Activated CD4-positive, alpha-beta T cell treated with anti-CD3 and anti-CD28 coated beads for 4 hours (primary cell): ENCODE data around the gene INTU.
"Not testable (repeated sequence)": the region's sequence is repeated elsewhere in the genome, so short reads cannot be mapped to it uniquely, and the experiment has no call there.

Experiments
- DNase-seq, 2 donors: peaks; one replicate each; pipeline ENCODE4 v3.0.0-alpha.2; 2020

Gene INTU

DNA sequence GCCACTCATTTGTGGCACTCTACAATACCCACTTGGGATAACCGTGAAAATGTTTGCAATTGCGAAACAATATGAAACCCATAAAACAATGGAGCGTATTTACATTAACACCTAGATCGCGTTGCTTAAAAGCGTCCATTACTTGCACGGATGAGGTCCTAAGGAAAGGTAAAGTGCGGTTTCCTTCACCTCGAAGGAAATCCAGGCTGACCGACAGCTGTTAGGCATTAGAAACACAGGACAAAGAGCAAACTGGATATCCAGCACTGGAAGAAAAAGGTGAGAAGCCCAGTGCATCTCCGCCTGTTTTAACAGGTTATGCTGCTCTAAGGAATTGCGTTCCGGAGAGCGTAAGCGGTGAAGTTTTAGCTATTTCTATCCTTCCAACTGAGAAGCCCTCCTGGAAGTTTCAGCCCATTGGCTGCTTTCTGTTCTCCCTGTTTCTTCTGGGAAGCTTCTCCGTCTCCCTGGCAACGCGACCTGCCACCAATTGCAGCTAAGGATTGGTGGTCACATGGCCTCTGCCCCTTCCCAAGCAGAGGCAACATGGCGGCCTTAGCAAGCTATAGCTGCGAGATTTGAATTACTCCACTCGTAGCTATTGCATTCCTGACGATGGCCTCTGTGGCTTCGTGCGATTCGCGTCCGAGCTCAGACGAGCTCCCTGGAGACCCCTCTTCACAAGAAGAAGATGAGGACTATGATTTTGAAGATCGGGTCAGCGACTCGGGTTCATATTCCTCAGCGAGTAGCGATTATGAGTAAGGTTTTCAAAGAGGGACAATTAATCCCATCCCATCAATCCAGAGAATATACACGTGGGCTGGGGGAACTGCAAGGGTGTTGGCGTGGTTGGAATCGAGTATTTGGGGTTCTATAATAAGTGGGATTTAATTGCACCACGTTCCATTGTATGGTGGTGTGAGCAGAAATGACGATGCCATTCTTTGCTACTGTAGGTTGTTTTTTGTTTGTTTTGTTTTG, at the start of gene INTU:
TSS of gene INTU (plus strand) at position 538 of the 984 bp plus-strand sequence. CDS start at position 616, 78 bp downstream.
- no peak for DNase-seq

DNA sequence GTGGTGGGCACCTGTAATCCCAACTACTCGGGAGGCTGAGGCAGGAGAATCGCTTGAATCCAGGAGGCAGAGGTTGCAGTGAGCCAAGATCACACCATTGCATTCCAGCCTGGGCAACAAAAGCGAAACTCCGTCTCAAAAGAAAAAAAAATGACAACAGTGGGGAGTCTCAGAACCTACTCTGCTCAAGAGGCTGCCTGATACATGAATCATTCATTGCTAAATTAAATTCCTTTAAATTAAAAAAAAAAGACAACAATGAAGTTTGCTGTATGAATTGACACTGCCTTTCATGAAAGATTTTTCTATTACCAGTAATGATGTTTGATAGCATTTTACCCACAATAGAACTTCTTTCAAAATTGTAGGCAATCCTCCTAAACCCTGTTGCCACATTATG, 46.3 kb upstream of the INTU start:
- DNase-seq: not testable (repeated sequence)

DNA sequence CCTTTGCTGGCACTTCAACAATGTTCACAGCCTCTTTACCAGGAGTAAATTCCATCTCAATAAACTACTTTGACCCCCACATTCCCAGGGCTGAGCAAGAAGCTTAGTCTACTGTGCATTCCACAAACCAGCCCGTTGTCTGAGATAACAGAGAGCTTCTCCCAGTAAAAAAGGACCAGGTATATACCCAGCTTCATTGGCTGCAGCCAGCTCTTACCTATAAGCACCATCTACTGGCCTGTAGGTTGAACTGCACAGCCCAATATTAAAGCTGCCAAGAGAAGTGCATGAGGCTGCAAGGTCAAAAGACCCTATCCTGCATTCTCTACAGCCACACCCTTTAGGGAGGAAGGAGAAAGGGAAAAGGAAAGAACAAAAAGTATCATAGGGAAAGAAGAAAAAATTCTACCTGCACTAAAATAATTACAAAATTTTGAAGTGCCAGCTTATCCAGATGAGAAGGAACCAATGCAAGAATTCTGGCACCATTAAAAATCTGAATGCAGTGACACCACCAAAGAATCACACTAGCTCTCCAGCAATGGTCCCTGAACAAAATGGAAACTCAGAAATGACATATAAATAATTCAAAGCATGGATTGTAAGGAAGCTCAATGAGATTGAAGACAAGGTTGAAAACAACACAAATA, 45.7 kb upstream of the INTU start:
- no peak for DNase-seq

DNA sequence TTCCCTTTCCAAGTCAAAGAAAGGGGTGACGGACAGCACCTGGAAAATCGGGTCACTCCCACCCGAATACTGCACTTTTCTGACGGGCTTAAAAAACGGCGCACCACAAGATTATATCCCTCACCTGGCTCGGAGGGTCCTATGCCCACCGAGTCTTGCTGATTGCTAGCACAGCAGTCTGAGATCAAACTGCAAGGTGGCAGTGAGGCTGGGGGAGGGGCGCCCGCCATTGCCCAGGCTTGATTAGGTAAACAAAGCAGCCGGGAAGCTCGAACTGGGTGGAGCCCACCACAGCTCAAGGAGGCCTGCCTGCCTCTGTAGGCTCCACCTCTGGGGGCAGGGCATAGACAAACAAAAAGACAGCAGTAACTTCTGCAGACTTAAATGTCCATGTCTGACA, 43.6 kb upstream of the INTU start:
- not testable (repeated sequence) for DNase-seq

DNA sequence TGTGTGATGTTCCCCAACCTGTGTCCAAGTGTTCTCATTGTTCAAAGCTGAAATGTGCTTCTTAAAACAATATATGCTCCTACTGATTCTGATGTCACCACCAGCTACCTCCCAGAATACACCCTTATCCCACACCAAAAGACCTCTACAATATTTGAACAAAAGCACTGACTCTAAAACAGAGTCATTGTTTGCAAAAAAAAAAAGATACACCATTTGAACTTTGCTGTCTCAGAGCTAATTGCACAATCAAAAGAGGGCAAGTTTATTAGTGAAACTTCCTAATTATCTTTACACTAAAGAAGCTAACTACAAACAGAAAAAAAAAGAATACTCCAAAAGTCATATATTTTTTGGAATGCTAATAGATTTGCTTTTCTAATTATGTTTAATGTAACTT, 34.1 kb upstream of the INTU start:
- no peak for DNase-seq

DNA sequence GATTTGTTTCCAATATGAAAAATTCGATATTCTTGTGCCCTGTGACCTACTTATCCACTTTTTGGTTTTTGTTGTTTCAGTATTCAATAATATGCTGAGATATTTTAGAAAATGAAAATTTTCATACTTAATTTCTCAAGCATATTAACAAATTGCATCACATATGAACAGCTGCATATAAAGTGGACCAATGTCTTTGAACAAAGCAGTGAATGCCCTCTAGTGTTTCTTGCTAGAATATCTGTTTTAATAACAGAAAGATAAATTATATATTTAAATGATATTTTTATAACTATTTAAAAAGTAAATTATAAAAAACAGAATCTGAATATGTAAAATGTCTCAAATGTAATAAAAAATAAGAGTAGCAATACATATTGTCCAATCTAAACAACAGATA, 31.7 kb upstream of the INTU start:
- DNase-seq: no peak

DNA sequence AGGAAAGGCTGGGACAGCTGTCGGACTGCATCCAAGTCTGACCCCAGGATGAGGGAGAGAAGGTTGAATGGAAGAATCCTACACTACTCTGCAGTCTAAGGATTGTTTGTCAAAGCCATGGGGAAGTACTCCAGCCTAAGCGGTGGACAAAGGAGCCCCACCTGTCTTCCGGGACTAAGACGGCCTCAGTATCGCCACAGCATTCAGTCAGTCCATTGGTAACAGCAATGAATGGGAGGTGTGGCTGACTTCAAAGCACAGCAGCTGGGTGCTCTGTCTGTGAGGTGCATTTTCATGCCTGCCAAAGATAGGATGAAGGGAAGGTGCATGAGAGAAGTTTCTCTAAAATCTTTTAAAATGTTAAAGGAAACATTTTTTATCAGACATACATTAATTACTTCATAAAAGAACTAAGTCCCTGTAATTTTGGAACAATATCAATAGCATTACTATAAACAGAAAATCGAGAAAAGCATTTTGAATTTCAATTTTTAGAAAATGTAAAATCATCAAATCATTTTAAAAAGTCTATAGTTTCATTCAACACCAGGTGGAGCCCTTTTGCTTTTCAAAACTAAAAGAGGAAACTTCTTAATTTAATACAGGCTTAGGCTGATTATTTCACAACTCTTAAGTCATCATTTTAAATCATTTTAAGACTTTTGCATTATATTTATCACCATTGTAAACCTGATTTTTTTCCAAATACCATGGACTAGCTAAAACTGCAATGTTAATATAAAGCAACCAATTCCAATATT, 27.6 kb upstream of the INTU start:
- DNase-seq: no peak

DNA sequence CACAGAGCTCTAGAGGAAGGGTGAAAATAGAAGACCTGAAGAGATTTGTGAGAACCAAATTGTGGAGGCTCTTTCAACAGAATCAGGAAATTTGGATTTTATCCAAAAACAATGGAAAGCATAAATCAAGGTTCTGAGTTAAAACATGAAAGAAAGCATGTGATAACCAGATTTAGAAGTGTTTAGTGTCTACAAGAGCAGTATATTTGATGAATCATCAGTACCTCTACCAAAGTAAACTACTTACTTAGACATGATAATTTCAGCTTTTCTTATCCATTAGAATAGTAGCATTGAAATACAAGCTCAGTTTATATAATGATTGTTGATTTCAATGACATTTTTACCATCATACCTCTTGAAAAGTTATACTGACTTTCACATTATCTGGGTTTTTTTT, 25.9 kb upstream of the INTU start:
- DNase-seq: no peak

DNA sequence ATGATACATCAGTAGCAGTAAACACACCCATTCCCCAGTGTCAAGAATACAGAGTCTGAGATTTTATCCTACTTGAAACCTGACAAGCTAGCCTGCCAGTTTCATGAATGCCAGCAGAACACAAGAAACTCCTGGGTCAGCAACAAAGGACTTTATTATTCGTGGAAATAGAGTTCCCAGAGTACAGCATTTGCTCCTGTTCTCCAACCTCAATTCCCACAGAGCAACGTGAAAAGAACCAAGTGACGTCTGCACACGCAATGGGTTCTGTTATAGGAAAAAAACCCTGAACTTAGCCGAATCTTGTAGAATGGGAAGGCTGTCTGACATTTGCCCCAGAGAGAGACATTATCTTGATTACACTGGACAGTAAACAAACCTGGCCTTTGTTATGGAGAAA, 23.3 kb upstream of the INTU start:
- no peak for DNase-seq

DNA sequence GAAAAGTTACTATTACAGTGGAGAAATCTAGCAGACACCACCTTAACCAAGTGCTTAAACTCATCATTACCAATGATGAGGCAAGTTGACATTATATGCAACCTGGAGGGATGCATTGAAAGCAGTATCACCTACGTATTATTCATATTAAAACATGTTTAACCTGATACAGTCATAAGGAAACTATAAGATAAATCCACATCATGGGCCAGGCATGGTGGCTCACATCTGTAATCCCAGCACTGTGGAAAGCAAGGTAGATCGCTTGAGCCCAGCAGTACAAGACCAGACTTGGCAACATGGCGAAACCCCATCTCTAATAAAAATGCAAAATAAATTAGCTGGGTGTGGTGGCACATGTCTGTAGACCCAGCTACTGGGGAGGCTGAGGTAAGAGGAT, 22.3 kb upstream of the INTU start:
- no peak for DNase-seq

DNA sequence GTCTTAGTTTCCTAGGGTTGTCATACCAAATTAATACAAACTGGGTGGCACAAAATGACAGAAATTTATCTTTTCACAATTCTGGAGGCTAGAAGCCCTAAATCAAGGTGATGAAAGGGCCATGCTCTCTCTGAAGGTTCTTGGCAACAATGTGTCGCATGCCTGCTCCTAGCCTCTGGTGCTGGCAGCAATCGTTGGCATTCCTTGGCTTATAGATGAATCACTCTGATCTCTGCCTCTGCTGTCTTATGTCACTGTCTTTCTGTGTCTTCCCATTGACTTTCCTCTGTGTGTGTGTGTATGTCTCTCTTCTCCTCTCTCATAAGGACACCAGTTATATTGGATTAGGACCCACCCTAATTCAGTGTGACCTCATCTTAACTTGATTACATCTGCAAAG, 15.9 kb upstream of the INTU start:
- DNase-seq: no peak

DNA sequence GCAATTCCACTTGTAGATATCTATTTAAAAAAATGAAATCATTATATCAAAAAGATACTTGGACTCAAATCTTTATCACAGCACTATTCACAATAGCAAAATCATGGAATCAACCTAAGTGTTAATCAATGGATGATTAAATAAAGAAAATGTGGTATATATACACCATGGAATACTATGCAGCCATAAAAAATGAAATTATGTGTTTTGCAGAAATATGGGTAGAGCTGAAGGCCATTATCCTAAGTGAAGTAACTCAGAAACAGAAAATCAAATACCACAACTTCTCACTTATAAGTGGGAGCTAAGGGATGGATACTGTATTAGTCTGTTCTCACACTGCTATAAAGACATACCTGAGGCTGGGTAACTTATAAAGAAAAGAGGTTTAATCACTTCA, 14.3 kb upstream of the INTU start:
- DNase-seq: no peak

DNA sequence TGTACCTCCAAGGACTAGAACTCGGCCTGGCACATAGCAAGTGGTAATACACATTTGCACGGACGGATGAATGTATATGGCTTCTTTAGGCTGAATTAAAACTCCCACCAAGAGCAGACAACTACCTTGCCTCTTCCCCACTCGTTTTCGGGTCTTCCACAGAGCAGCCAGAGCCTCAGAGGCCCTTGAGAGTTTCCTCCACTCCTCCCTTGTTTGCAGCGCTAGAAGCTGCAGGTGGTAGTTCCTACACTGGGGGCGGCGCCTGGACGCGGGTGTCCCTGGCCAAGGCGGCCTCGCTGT, 10.2 kb upstream of the INTU start:
- DNase-seq: no peak

DNA sequence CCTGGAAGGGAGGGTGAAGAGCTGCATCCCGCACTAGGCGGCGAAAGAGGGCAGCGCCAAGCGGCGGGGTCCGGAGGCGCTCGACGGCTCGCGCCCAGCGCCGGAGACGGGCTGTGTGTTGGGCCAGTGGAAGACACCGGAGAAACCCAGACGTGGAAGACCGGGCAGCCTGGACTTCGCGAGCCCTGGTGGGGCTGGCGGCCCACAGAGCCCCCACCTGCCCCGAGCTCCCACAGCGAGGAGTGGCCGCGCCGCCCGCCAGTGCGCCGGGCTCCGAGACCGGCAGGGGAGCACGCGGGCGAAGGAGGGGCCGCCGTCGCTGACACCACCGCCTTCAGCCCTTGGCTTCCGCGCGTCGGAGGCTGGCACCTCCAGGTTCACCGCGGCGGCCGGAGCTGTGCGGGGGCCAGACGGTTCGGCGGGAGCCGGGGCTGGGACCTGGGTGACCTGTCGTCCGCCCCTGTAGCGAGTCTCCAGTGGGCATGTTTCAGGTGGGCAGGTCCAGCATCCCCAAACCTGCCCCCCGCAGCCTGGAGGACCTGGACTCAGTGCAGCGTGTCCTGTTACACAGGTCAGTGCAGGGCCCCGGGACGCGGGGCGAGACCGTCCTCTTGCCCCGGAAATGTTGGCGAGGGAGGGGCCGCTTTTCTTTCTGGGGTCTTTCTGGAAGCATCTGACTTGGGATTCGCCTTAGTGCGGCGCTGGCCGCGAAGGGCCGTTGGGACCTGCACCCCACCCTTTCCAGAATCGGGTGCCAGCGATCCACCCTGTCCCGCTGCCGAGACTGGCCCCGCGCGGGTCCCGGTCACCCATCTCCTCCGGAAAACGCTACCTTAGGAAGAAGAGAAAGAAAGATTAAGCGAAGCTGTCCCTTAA, 9.6 kb upstream of the INTU start:
- no peak for DNase-seq

DNA sequence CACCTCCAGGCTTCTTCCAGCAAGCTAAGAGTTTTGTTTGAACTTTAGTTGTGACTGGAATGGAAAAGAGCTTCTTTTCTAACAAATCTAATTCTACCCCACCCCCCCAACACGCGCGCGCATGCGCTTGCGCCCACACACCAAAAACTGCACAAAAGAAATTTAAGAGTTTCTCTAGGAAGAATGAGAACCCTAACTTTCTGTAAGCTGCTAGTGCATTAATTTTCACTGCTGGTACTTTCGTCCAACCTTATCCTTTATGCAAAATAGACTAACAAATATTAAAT, 9.0 kb upstream of the INTU start:
- no peak for DNase-seq

DNA sequence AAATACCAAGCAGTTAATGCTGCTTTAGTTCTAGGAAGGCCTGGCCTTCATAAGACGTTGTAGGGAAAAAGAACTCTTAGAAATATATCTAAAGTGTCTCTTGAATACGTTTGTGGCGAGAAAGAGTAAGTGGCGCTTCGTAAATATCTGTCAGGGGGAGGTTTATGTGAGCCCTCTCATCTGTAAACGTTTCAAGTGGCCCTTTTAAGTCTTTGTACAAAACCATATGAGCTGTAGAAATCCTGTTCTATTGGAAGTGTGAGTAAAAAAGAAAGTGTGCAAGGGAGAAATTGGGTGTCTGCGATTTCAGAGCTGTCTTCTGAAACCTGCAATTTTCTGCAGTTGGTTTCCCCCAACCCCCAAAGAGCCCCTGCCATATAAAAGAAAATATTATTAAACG, 8.6 kb upstream of the INTU start:
- no peak for DNase-seq

DNA sequence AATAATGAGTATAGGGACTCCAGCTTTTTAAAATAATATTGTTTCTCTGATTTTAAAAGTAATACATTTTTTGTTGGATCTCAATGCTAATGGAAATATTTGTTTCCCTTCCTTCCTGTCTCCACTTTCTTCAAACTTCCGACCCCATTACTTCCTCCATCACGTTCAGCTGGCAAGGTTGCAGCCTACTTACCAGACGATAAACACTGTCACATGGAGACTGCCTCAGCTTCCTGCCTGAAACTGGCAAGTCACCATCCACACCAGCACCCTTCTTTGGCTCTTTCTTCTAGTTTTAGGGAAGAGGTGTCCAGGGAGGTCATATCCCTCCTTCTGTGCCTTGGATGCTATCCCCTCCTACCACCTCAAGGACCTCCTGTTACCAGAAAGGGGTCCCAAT, 3.4 kb upstream of the INTU start:
- DNase-seq: no peak

DNA sequence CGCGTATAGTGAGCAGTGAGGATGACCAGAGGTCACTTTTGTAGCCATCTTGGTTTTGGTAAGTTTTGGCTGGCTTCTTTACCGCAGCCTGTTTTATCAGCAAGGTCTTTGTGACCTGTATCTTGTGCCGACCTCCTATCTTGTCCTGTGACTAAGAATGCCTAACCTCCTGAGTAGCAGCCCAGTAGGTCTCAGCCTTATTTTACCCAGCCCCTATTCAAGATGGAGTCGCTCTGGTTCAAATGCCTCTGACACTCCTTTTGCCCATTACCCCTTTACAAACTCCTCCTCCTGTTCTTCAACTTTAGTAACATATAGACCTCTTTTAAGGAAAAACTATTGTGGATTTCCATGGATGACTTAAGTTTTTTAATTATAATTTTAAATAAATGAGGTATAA, 2.6 kb upstream of the INTU start:
- no peak for DNase-seq

DNA sequence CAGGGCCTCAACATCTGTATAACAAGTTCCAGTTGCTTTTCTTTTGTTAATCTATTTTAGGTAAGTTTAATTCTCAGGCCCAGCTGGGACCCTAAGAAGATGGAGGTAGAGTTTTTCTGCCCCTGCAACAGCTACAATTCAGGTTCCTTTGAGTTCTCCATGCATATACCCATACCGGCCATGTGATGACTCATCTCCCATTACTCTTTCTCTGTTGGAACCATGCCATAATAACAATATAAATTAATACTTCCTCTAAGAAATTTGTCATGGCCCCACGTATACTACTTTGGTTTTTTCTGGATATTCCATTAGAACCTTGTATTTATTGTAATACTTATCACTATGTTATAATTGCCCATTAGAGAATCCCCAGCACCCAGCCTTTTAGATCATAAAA, 1.3 kb upstream of the INTU start:
- no peak for DNase-seq

DNA sequence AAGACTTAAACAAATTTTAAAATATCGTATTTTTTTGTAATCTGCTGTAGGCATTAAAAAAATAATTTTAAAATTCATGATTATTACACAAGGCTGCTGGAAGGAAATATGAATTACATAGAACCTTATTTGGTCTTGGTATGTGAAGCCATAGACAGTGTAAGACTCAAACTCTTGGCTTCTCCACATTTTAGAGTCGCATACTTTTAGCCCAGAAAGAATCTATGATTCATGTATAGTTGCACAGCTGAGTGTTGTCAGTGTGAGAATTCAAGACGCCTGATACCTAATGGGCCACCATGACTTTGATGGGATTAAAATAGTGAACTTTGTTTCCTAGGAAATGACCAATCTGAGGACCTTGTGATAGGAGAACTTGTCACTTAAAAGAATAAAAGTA, 1.4 kb downstream of the INTU start:
- DNase-seq: no peak

DNA sequence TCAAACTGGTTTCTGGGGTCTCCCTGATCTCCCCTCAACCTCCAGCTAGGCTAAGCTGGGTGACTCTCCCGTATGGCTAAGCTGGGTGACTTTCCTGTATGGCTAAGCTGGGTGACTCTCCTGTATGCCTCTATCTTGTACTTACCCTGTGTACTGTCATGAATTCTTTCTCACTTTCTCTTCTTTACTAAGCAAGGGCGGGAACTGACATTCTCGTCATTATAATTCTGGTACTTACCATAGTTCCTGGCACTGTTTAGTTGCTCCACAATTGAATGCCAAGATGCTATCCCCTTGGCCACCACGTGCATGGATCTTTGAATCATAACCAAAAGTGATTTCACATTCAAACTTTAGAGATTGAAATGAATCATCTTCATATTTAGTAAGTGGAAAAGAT, 8.8 kb downstream of the INTU start:
- no peak for DNase-seq

DNA sequence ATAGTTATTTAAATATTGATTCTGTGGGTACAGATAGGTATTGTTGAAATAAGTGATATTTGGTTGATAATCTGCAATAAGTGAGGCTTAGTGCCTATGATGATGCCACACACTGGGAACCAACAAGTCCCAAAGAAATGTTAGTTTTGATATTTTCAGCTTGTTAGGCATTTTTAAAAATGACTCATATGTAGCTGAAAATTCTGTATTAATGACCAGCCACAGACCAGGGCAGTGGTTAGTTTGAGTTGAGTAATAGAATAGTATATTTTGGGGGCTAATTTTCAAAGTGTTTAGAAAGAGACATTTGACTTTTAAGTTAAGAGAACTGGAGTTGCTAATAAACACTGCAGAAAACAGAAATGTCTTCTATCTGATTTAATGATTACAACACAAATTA, 9.4 kb downstream of the INTU start:
- DNase-seq: no peak

DNA sequence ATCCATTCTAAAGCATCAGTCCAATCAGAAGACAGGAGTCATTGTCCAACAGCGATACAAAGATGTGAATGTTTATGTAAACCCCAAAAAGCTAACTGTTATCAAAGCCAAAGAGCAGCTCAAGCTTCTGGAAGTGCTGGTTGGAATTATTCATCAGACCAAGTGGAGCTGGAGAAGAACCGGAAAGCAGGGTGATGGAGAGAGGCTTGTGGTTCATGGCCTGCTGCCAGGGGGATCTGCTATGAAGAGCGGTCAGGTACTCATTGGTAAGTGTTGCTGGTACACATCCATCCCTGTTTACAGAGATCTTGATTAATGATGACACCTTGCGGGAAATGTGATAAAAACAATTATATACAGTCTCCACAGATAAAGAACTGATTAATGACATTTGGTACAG, 11.0 kb downstream of the INTU start:
- no peak for DNase-seq
